Fibroblast of lung (primary cell): ENCODE measurements around the gene SMARCA2.

Source experiments
- CTCF ChIP-seq, 2 donors: IDR thresholded peaks in 1 of 2; conservative IDR thresholded peaks in 1 of 2; 1 replicate in 1 of 2; 2 replicates in 1 of 2; pipeline ENCODE4 v1.5.1; 2011 to 2012; ENCODE audit warnings: low read length in 2 of 2, control low read depth in 1 of 2, inconsistent platforms in 1 of 2, low read depth in 1 of 2, mild to moderate bottlenecking in 1 of 2
- EZH2 ChIP-seq: IDR thresholded peaks from 2 replicates; pipeline ENCODE4 v1.5.1; 2012; ENCODE audit warnings: low read length, control low read depth, mild to moderate bottlenecking; ENCODE audit errors: missing control alignments

GRCh38 chr9:2234371-2234893 lies 219.3 kb downstream of the SMARCA2 start:
- no peak for TF ChIP-seq CTCF (conservative IDR thresholded peaks at IDR 0.05 in 1 of 2, IDR thresholded peaks at IDR 0.05 in 1 of 2; ENCODE audit: low read depth in 1 of 2, low read length in 2 of 2)
- no peak for TF ChIP-seq EZH2
